GM18951 (cell line): Measurements from ENCODE around the gene PRMT9.

Experiments used
- POLR2A ChIP-seq: IDR thresholded peaks from 4 replicates; pipeline ENCODE4 v1.6.1; 2011; ENCODE audit warnings: mild to moderate bottlenecking; ENCODE audit not compliant: insufficient read length, insufficient read depth; ENCODE audit errors: extremely low read depth
- in situ Hi-C: fragments of 300-500 bp; cut with MboI; formaldehyde crosslinking; loops from one replicate; pipeline ENCODE4 v1.12.0; 2022; ENCODE audit warnings: low sequenced_read_pairs, mixed read lengths, inconsistent platforms; ENCODE audit not compliant: unreplicated experiment

Gene PRMT9

GRCh38 chr4:147594578-147594977, 89.4 kb downstream of the PRMT9 start:
- in situ Hi-C loops = loop anchor here (25.0 kb wide), 1 partner anchor 432 kb away; no protein-coding TSS in a partner anchor
- no peak for TF ChIP-seq POLR2A

DNA sequence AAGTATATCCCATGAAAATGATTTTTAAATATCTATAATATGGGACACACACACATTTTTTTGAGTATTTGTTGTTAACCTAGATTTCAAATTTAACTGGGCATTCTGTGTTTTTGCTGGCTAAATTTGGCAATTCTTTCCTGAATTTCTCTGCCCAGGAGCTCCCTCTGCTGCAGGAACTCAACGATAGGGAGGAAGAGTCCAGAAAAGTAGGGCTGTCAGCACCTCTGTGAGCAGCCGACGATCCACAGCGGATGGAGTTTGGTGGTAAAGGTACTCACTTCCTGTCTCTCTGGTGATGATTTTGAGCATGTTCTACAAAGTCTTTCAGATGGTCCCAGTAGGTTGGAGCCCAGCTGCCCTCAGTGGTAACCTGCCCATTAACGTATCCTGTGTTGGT, 89.9 kb downstream of the PRMT9 start:
- no peak for TF ChIP-seq POLR2A
- in situ Hi-C loops = loop anchor here (25.0 kb wide), 1 partner anchor 432 kb away; no protein-coding TSS in a partner anchor

DNA sequence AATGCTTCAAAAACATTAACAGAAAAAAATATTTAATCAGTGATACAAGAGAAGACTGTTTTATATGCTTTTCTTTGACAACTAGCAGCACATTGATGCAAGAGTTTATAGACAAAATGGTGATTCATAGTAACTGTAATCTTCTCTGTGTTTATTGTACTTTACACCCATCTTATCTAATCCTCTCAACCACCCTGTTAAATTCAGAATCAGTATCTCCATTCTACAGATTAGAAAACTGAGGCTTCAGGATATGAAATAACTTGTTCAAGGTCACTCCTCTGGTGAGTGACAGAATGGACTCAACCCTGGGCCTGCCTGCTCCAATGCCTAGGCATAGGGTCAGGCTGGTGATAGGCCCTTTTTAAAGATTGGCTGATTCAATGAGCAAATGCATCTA, 92.9 kb downstream of the PRMT9 start:
- TF ChIP-seq POLR2A = no peak
- in situ Hi-C loops = loop anchor here (25.0 kb wide), 1 partner anchor 429 kb away; no protein-coding TSS in a partner anchor

DNA sequence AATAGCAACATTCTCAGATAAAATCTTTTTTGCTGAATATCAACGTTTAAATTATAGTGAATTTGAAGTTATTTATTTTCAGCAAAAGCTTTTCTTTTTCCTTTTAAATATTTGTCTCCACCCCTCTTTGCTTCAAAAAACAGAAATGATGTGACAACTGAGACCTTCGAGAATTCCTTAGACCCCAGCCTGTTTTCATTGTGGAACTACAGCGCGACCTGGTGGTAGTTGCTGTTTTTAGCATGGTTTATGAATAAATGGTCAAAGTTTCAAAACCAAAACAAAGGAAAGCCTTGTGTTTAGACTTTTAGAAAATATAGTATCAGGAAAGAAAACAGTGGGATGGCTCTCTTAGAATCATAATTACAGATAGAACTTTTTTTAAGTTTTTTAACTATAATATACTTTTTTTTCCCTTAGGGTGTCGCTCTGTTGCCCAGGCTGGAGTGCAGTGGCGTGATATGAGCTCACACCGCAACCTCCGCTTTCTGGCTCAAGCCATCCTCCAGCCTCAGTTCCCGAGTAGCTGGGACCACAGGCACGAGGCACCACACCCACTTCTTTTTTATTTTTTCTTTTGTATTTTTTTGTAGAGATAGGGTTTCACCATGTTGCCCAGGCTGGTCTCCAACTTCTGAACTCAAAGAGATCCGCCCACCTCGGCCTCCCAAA, 93.6 kb downstream of the PRMT9 start:
- no peak for TF ChIP-seq POLR2A
- in situ Hi-C loops = loop anchor here (25.0 kb wide), 1 partner anchor 428 kb away; no protein-coding TSS in a partner anchor

- in situ Hi-C loops = loop anchor here (25.0 kb wide), 1 partner anchor 427 kb away; no protein-coding TSS in a partner anchor
- no peak for TF ChIP-seq POLR2A
Observed at GRCh38 chr4:147589586-147589985, 94.4 kb downstream of the PRMT9 start.
